Adipose tissue (tissue), 3 donors: Measurements from ENCODE around the gene PDPR. TPM values are rescaled to one million over a fixed set of nuclear protein-coding genes. Genes with fewer than 3 reads are reported as not detected.
"Not testable (repeated sequence)": the region's sequence is repeated elsewhere in the genome, so short reads cannot be mapped to it uniquely, and the experiment has no call there.

Experiments used
- H3K27ac ChIP-seq: one replicate; pipeline ENCODE4 v1.5.1; 2013; ENCODE audit warnings: low read depth, low read length
- WGBS, 3 donors: extraction: QIAGEN DNeasy Blood & Tissue Kit; methylation state at CpG; one replicate each; pipeline ENCODE4 v1.1.7; 2013; 5-methylcytosine and 5-hydroxymethylcytosine counted together
- polyA plus RNA-seq, 3 donors: library from polyadenylated mRNA; stranded (reverse); fragments of 200-250 nt; gene quantifications; one replicate each; pipeline ENCODE4 v1.2.3, GENCODE V29; 2013
- donor health status: healthy with polysubstance abuse.
- donor health status: Bipolar disorder and iron deficiency.
- donor health status: healthy.

PDPR gene
- polyA plus RNA-seq, 3 donors, result 4.7 to 10.7 (median 5.4) TPM

- no peak overlapping the region for H3K27ac ChIP-seq
- 78 to 83% (median 83%) methylated on average over 7 of the region's 7 CpGs for WGBS, 3 donors
Observed at GRCh38 chr16:70158261-70158939, 44.3 kb downstream of the PDPR start.

DNA sequence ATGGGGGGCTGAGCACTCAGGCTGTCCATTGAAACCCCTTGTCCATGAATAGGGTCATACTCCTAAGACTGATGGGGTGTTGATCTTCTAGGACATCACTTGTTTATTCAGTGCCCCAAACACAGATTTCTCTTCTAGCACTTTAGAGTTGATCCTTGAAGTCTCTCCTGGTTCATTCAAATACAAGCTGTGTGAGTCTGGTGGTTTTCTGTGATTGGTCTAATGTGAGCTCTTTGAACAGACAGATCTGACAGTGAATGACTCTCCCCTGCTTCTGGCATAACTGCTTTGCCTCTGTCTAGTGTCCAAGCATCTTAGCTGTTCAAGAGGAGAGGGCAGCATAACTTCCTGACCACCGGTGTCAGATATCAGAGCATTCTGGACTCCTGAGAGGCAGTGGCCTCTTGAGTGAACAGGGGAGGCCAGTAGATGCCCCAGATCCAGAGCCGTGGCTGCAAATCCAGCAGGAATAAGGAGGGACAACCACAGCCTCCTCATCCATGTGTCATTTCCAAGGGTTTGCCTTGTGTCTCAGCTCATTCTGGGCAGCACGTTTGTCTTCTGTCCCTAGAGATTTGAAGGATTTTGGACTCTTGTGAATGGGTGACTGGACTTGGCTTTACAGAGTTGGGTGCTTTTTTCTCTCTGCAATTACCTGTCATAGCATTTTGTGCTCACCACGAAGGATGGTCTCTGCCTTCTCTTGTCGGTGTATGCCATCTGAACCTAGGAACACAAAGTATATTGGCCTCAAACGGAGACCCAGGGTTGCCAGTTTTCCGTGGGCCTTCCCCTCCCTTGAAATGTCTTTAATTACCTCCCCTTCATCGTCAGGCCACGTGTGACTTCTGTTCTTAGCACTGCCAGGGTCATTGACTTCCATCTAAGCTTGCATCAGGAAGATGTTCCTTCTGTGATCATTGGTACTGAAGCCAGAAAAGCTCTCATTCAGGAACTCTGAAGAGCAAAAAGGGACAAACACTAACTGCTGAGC lies 45.5 kb downstream of the PDPR start:
- H3K27ac ChIP-seq, result no peak overlapping the region
- WGBS, 3 donors, result 74 to 82% (median 77%) methylated on average over 9 of the region's 9 CpGs

DNA sequence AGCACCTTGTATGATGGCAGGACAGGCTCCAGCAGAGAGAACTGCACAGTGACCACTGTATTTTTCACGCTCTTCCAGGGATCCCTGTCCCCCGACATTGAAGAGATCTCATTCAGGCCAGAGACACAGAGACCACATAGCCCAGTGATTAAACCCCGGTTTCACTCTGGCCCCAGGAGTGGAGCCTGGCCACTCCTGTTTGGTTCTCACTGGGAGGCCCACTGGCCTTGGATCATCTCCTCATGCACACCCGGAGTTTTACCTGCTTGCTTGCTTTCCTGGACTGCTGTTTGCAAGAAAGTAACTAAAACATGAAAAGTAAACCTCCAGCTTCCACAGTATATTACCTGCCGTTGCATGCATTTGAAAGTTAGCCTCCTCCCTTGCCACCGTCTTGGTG lies 46.3 kb downstream of the PDPR start:
- whole genome bisulfite sequencing, 3 donors, result 86 to 93% (median 90%) methylated on average over 6 of the region's 6 CpGs
- H3K27ac ChIP-seq, result no peak overlapping the region

- H3K27ac ChIP-seq, result no peak overlapping the region
- WGBS, 3 donors, result 95 to 99% (median 97%) methylated on average over 6 of the region's 6 CpGs
Observed at GRCh38 chr16:70160821-70161220, 46.7 kb downstream of the PDPR start.

DNA sequence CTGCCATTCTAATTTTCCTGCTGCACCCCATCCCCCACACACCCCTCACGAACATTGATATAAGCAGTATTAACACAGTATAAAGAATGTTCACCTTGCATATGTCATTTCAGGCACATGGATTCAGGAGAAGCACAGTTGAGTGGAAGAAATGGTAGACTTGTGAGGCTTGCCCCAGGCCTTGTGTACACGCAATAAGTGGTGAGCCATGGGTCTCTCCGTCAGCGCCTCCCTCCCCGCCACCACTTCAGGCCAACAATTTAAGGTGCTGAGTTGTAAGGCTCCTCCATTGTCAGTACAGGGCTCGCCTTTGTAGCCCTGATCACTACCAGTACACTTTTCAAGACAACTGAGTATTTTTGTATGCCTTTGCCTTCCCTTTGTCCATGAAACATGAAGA lies 47.2 kb downstream of the PDPR start:
- WGBS, 3 donors, result 86 to 92% (median 89%) methylated on average over 6 of the region's 6 CpGs
- no peak overlapping the region for H3K27ac ChIP-seq

- WGBS, 3 donors, result 68 to 71% (median 70%) methylated on average over 7 of the region's 7 CpGs
- H3K27ac ChIP-seq, result no peak overlapping the region
Observed at GRCh38 chr16:70162041-70162451, 47.9 kb downstream of the PDPR start.

DNA sequence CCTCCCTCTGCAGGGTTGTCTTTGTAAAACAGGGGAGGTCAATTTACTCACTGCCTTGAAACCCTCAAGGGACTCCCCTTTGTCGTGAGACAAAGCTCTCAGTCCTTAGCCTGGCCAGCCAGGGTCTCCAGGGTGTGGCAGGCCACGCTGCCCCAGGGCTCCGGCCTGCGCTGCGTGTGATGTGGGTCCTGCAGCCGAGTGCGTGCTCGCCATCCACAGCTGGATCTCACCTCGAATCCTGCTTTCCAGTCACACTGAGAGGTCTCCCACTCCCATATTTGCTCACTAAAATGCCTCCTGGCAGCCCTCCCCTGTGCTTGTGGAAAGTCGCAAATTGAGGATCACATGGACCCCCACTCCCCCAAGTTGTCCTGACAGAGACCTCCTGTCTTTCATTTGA lies 49.5 kb downstream of the PDPR start:
- 83 to 88% (median 84%) methylated on average over 10 of the region's 10 CpGs for whole genome bisulfite sequencing, 3 donors
- H3K27ac ChIP-seq, result no peak overlapping the region

DNA sequence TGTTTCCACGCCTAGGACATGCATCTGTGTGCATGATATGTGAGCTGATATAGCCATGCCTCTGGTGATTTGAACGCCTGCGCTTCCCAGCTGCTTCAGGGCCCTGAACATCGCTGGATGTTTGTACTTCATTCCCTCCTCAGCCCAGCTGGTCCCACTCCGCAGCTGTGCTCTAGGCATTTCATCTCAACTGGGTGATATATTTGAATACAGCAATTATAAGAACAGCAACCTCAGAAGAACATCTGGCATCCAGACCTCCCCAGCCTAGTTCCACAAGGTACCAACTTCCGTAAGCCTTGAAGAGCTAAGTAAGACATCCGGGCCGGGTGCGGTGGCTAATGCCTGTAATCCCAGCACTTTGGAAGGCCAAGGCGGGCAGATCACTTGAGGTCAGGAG lies 52.6 kb downstream of the PDPR start:
- H3K27ac ChIP-seq, result not testable (repeated sequence)
- WGBS, 3 donors, result 87 to 94% (median 89%) methylated on average over 4 to 5 of the region's 10 CpGs

DNA sequence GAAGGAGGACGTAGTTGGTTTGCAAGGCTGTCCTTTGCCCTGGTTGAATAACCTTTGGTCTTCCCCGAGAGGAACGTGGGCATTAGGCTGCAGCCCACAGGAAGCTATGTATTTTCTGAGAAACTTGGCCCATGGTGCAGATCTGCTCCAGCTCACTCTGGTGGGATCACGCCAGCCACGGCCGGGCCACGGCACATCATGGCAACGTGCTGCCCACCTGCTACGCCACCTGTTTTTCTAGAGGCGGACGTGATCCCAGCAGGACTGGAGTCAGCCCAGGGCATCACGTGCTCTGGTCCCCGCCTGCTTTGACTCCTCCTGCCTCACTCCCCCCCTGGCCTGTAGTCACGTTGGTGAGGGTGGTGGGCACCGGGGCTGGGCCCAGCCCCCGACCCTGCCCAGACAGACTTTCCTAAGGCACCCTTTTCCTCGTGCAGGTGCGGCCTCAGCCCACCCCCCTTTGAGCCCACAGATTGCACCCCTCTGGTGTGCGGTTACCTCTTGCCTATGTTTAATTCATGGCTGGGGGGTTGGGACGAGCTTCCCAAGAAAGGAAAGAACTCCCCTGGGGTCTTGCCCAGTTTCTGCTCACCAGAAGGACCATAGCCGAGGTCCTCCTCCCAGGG lies 59.2 kb downstream of the PDPR start, which contains the start of gene CLEC18C:
Gene CLEC18C, plus strand, starts transcription at position 576 of the 626 bp plus-strand sequence. CDS start 492 bp downstream, outside the sequence.
- not testable (repeated sequence) for H3K27ac ChIP-seq
- WGBS, 3 donors, result 78 to 85% (median 82%) methylated on average over 9 to 17 of the region's 21 CpGs

- WGBS, 3 donors, result 80 to 90% (median 80%) methylated on average over 1 to 9 of the region's 15 CpGs
- not testable (repeated sequence) for H3K27ac ChIP-seq
Observed at GRCh38 chr16:70173916-70174315, 59.8 kb downstream of the PDPR start.

DNA sequence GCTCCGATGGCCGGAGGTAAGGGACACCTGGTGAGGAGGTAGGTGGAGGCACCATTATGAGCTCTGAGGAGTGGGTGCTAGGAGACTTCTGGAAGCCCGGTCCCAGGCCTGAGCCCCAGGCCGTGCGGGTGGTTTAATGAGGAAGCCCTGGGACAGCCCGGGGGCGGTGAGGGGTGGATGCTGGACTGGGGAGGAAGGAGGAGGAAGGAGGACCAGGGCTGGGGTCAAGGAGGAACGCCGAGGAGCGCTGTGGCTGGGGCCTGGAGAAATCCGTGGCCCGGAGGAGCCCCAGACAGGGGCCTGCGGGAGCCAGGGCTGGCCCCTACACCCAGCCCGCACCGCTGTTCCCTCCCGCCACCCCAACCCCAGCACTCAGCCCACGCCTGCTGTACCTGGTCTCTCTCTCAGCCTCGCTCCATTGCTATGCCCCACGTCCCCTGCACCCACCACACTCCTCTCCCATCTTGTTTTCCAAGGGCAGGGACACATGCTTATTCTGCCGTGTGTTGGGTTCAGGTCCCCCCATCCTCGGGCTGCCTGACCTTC lies 60.3 kb downstream of the PDPR start:
- H3K27ac ChIP-seq, result not testable (repeated sequence)
- WGBS, 3 donors, result 50 to 85% (median 78%) methylated on average over 1 to 6 of the region's 21 CpGs

- WGBS, 3 donors, result 2 to 3% (median 3%) methylated on average over 9 to 16 of the region's 71 CpGs
- not testable (repeated sequence) for H3K27ac ChIP-seq
Observed at GRCh38 chr16:70187858-70188607, 73.9 kb downstream of the PDPR start.

GRCh38 chr16:70188608-70188915 lies 74.4 kb downstream of the PDPR start:
- not testable (repeated sequence) for H3K27ac ChIP-seq
- 2 to 3% (median 2%) methylated on average over 6 to 11 of the region's 22 CpGs for WGBS, 3 donors

- not testable (repeated sequence) for H3K27ac ChIP-seq
- WGBS, 3 donors, result no CpG with 5 or more reads among the region's 5 CpGs
Observed at GRCh38 chr16:70190574-70190973, 76.4 kb downstream of the PDPR start.

DNA sequence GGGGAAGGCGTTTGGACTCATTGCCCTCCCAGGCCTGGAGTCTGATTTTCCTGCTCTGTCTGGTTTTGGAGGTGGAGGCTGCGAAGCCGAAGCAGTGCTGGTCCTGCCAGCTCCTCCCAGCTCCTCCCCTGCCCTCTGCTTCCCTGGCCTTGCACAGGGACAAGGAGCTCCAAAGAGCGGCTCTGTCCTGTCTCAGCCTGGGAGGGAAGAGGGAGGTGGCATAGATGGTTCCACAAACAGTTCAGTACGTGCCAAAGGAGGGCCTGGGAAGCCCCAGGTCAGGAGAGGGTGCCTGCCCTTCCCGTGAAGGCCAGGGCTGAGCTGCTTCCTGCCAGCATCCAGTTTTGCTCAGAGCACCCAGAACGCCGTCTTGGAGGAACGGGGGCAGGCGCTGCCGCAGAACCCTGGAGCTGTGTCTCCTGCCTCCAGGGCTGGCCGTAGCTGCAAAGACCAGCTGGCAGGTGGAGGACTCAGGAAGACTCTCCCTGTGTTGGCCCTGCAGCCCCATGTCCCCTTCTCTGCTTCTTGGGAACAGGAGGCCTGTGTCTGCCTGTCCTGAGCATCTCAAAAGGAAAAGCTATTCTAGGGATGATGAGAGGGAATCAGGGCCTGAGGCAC lies 82.7 kb downstream of the PDPR start:
- not testable (repeated sequence) for H3K27ac ChIP-seq
- 56 to 76% (median 63%) methylated on average over 8 of the region's 12 CpGs for WGBS, 3 donors

DNA sequence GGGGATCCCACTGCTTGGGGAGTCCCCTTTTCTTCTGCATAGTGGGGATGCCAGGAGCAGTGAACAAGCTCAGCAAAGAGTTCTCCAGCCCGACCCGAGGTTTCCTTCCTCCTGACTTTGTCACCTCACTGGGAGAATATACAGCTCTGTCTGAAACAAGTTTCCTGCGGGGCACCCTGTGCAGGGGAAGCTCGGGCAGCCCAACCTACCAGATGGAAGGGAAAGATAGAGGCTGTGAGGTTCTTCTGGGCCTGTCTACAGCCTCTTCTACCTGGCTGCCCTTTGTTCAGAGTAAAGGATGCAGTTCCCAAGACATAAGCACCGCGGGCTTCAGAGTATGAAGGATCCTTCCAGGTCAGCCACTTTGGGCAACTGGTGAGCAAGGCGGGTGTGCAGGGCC lies 83.5 kb downstream of the PDPR start:
- H3K27ac ChIP-seq, result not testable (repeated sequence)
- 45 to 73% (median 48%) methylated on average over 6 to 7 of the region's 7 CpGs for WGBS, 3 donors

DNA sequence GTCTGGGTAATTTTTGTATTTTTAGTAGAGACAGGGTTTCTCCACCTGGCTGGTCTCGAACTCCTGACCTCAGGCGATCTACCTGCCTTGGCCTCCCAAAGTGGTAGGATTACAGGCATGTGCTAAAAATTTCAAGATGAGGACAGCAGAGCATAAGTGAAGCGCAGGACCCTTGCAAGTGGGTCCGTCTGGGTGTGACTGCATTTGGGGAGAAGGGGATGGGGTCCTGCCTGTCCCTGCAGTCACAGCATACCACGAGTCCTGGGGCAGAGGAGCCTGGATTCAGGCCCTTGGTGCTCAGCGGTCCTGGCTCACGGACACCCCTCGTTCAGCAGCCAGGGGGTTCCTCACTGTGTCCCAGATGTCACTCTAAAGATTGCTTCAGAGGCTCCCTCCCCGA lies 84.1 kb downstream of the PDPR start:
- not testable (repeated sequence) for H3K27ac ChIP-seq
- WGBS, 3 donors, result 77 to 87% (median 79%) methylated on average over 9 of the region's 9 CpGs

DNA sequence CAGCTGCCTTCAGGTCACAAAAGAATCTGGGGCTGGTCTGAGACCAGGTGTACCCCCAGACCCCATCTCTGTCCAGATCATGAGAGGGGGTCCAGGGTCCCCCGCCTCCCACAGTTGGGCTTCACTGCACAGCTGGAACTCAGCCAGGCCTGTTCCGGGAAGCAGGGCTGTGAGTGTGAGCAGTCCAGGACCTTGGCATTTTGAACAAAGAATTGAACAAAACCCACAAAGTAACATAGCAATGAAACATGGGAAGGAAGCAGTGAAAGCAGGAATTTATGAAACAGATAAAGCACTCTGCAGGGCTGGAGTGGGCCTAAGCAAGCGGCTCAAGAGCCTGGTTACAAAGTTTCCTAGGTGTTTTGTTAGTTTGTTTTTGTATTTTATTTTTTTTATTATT lies 84.5 kb downstream of the PDPR start:
- WGBS, 3 donors, result 41 to 53% (median 43%) methylated on average over 3 of the region's 3 CpGs
- H3K27ac ChIP-seq, result not testable (repeated sequence)
